Measurements from ENCODE around the gene PGBD2.
"Not testable (repeated sequence)": the region's sequence is repeated elsewhere in the genome, so short reads cannot be mapped to it uniquely, and the experiment has no call there.

GRCh38 chr1:248889914-248890243 lies 16.2 kb upstream of the PGBD2 start:
- not testable (repeated sequence) for TF ChIP-seq CTCF, EZH2 (IDR thresholded peaks at IDR 0.05)

Measured in neural progenitor cell (in vitro differentiated cells).